ENCODE measurements around the gene CORO6.
"Not testable (repeated sequence)": the region's sequence is repeated elsewhere in the genome, so short reads cannot be mapped to it uniquely, and the experiment has no call there.

Gene CORO6

GRCh38 chr17:29622337-29623282 lies at the start of gene CORO6:
Gene CORO6 (minus strand): TSS chr17:29622912. CDS start chr17:29621421, 1,491 bp downstream.
- in situ Hi-C loops (cut with MboI; ENCODE audit: low sequenced_read_pairs): no loop called here

- in situ Hi-C loops (cut with MboI; ENCODE audit: low sequenced_read_pairs): no loop called here
Observed at GRCh38 chr17:29671661-29672060, 48.9 kb upstream of the CORO6 start.

DNA sequence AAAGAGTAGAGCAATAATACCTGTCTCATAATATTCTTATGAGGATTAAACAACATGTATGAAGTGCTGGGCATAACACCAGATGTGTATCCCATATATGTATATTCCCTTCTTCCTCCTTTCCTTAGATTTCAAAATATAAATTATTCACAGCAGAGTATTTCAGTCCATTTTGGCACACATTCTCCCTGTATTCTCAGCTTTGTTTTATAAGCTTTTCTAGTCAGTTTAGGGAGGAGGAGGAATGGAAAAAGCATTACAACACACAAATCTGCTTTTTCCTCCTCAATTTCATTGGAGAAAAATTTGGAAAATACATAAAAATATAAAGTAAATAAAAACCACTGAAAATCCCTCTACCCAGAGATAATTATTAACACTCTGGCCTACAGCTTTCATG lies 46.6 kb upstream of the CORO6 start:
- in situ Hi-C loops (cut with MboI; ENCODE audit: low sequenced_read_pairs): no loop called here

- in situ Hi-C loops (cut with MboI; ENCODE audit: low sequenced_read_pairs): no loop called here
Observed at GRCh38 chr17:29667969-29668368, 45.3 kb upstream of the CORO6 start.

GRCh38 chr17:29665481-29665810 lies 42.7 kb upstream of the CORO6 start:
- in situ Hi-C loops (cut with MboI; ENCODE audit: low sequenced_read_pairs): no loop called here

- in situ Hi-C loops (cut with MboI; ENCODE audit: low sequenced_read_pairs): no loop called here
Observed at GRCh38 chr17:29664743-29665480, 42.2 kb upstream of the CORO6 start.

DNA sequence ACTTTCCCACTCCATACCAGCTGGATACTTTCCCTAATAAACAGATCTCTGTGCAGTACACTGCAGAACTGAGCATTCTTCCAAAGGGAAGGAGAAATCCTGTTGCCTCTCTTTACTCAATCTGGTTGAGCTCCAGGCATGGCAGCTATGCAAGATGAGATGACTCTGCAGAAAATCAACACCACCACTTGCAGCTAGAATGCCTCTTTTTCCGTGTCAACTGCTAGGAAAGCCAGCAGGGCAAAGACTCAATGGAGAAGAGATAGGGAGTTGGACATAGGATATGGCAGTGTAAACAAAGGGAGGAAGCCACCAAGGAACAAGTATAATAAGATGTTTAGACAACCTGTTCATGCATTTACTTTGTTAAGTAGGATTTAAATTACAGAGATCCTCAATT lies 40.4 kb upstream of the CORO6 start:
- in situ Hi-C loops (cut with MboI; ENCODE audit: low sequenced_read_pairs): no loop called here

- in situ Hi-C loops (cut with MboI; ENCODE audit: low sequenced_read_pairs): no loop called here
Observed at GRCh38 chr17:29661213-29661612, 38.5 kb upstream of the CORO6 start.

- in situ Hi-C loops (cut with MboI; ENCODE audit: low sequenced_read_pairs): no loop called here
Observed at GRCh38 chr17:29659155-29659554, 36.4 kb upstream of the CORO6 start.

GRCh38 chr17:29655323-29655722 lies 32.6 kb upstream of the CORO6 start:
- in situ Hi-C loops (cut with MboI; ENCODE audit: low sequenced_read_pairs): no loop called here

GRCh38 chr17:29653995-29654714 lies 31.4 kb upstream of the CORO6 start:
- in situ Hi-C loops (cut with MboI; ENCODE audit: low sequenced_read_pairs): no loop called here

DNA sequence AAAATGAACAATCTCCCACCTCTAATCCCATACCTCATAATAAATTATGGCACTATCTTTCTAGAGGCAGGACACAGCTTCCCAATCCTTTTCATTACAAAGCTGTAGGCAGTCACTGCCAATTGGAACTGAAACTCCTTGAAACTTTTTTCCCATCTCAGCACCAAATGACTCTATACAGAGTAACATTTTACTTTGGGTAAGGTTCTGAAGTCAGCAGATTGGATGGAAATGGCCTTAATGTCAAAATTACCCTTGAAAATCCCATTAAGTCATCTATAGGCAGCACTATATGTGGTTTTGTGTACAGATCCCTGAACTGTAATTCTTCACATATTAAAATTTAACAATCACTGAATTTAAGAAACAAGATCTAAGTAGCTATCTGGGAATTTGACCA lies 30.3 kb upstream of the CORO6 start:
- in situ Hi-C loops (cut with MboI; ENCODE audit: low sequenced_read_pairs): no loop called here

DNA sequence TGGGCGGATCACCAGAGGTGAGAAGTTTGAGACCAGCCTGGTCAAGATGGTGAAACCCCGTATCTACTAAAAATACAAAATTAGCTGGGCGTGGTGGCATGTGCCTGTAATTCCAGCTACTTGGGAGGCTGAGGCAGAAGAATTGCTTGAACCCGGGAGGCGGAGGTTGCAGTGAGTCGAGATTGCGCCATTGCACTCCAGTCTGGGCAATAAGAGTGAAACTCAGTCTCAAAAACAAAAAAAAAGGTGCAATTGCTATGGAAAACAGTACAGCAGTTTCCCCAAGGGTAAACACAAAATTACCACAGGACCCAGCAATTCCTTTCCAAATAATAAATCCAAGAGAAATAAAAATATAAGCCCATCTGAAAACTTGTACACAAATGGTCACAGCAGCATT lies 29.2 kb upstream of the CORO6 start:
- in situ Hi-C loops (cut with MboI; ENCODE audit: low sequenced_read_pairs): not testable (repeated sequence)

DNA sequence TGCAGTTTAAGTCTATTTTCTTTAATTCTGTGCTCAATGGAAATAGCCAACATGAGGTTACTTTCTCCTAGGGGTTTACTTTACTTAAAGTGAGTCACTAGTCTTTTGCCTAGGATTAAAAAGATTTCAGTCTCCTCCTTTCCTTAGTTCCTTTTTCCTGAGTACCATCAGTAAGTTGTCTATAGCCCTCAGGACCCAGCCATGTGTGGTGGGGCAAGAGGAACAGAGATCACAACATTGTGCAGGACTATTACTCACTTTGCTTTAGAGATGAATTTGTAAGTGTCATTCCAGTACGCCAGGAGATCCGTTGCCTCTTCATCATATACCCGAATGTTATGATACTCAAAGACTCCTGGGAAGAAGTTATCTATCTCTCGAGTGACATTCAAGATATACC lies 27.7 kb upstream of the CORO6 start:
- in situ Hi-C loops (cut with MboI; ENCODE audit: low sequenced_read_pairs): no loop called here

DNA sequence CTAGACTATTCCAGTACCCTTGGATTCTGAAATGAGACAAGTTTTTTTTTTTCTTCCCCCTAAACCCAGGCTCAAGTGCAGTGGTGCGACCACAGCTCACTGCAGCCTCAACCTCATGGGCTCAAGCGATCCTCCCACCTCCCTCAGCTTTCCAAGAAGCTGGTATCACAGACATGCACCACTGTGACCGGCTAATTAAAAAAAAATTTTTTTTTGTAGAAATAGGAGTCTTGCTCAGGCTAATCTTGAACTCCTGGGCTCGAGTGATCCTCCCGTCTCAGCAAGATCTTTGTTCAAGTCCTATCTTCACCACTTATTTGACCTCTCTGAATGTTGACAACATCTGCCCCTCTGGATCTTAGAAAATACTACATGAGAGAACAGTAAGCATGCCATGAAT lies 26.6 kb upstream of the CORO6 start:
- in situ Hi-C loops (cut with MboI; ENCODE audit: low sequenced_read_pairs): loop anchor here (25.0 kb wide), 2 partner anchors 138 to 438 kb away; no protein-coding TSS in a partner anchor

DNA sequence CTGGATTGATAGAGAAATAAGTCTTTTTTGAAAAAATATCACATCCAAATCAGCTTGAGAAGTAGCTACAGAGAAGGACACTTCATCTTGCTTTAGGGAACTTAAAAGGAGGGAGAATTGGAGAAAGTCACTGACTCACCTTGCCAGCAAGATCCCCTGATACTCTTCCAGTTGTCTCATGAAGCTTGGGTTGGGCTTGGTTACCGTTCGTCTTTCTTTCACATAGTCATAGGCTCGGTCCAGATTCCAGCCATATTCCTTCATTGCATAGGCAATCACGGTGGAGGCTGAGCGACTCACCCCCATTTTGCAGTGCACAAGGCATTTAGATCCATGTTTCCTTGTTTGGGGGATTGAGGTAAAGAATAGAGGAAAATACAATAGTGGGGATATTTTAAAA lies 25.3 kb upstream of the CORO6 start:
- in situ Hi-C loops (cut with MboI; ENCODE audit: low sequenced_read_pairs): loop anchor here (25.0 kb wide), 2 partner anchors 139 to 439 kb away; no protein-coding TSS in a partner anchor

DNA sequence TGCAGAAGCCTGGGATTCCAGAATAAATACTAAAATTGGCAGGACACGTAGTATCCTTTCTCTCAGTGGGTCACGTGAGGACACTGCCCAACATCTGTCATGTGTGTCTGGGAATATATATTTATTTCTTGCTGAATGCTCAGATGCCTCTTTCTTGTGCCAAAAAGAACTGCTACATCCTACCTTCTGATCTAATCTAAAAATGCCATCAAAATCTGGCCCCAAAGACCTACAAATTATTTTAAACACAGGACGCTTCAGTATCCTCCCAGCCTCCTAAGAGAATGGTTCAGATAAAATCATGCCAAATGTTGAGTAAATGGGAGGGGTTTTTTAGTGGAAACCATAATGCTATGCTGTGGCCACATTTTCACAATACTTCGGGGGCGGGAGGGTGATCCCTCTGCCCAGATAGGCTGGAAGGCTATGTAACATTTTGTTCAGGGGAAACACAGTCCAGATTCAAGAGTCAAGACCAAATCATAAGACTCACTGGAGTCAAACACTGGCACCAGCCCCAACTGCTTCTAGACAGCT lies 22.9 kb upstream of the CORO6 start:
- in situ Hi-C loops (cut with MboI; ENCODE audit: low sequenced_read_pairs): loop anchor here (25.0 kb wide), 2 partner anchors 142 to 442 kb away; no protein-coding TSS in a partner anchor

DNA sequence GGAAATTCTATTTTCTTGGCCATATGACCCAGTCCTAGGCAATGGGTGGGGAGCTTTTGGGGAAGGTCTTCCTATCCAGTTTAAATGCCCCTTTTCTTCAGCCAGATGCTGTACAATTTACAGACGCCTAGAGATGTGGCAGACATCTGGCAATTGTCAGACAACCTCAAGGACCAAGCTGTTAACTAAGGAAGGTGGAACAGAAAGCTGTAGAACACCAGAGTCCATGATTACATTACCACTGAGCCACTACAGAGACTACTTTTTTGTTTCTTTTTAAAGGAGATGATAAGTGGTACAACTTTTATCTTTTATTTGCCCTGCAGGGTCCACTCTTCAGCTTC lies 21.1 kb upstream of the CORO6 start:
- in situ Hi-C loops (cut with MboI; ENCODE audit: low sequenced_read_pairs): loop anchor here (25.0 kb wide), 2 partner anchors 144 to 444 kb away; no protein-coding TSS in a partner anchor

GRCh38 chr17:29642171-29642611 lies 19.5 kb upstream of the CORO6 start:
- in situ Hi-C loops (cut with MboI; ENCODE audit: low sequenced_read_pairs): loop anchor here (25.0 kb wide), 2 partner anchors 145 to 445 kb away; no protein-coding TSS in a partner anchor

- in situ Hi-C loops (cut with MboI; ENCODE audit: low sequenced_read_pairs): loop anchor here (25.0 kb wide), 2 partner anchors 146 to 446 kb away; no protein-coding TSS in a partner anchor
Observed at GRCh38 chr17:29640981-29641642, 18.4 kb upstream of the CORO6 start.

Data from HL-60/S4 treated with phorbol 12-myristate 13-acetate at 8.2 ng/mL for 4 days and 3 days (cell line).